ENCODE data around the gene PLXDC2. TPM values are rescaled to one million over a fixed set of nuclear protein-coding genes. Genes with fewer than 3 reads are reported as not detected.

The PLXDC2 gene
- total and polyA plus RNA-seq, 2 experiments from 2014 or later = 10.3 to 22.6 TPM

DNA sequence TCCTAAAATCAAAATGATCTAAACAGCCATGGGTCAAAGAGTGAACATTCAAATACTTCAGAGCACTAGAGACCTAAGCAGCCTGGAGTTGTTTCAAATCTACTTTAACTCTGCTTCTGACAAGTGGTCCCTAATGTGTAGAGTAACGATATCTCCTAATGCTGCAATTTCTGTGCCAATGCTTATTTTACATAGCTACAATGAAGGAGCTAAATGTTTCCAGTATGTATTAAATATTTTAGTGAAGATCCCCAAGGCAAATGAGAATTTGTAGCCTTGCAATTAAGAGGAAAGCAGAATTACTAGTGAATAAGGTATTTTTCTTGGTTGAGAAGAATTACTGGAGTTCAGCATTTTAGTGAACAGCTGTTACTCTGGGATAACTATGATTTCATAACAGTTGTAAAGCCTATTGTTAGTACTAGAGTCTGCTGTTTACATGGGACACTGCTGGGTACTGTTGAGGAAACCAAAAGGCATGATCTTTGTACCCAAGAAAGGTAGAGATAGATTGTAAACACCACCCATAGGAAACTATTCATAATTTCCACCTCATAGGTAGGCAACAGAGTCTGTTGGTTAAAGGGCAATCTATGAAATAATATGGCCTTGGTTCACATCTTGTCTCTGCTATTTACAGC, 271.9 kb downstream of the PLXDC2 start:
- no peak for DNase-seq (ENCODE audit: low read depth in 1 of 2, low spot score in 1 of 2)
- H3K4me1 ChIP-seq (ENCODE audit: low read depth) = peaks cover 7% of the 10 kb centered on the region
- H3K27ac ChIP-seq = no peak overlapping the region

DNA sequence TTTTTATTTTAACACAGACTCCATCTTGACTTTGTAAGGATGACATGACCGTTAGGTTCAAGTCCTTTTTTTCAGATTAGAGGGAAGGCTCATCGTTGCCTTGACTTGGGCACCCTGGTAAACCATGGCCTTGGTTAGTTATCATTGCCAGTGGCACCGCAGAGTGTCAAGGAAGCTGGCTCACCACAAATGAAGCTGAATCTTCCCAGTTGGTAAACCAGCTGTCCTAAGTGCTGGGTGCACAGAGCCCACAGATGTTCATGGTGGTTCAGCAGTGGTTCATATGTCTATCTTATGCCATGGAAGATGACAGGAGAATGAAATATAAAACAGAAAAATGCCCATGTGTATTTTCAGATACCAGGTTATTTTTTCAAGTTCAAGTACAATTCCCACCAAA, 273.6 kb downstream of the PLXDC2 start:
- no peaks in the 10 kb centered on the region for H3K36me3 ChIP-seq

More for the DNA sequence above, 271.9 kb downstream of the PLXDC2 start:
- Histone ChIP-seq H3K36me3 (no peaks in the 10 kb centered on the region), H3K27me3 (no peaks in the 10 kb centered on the region), H3K4me3 (no peak overlapping the region), H3K9me3 (ENCODE audit: low read depth) (no peaks in the 10 kb centered on the region)
- no peak for TF ChIP-seq CTCF (IDR thresholded peaks at IDR 0.05; ENCODE audit: low read depth, low read length)

DNA sequence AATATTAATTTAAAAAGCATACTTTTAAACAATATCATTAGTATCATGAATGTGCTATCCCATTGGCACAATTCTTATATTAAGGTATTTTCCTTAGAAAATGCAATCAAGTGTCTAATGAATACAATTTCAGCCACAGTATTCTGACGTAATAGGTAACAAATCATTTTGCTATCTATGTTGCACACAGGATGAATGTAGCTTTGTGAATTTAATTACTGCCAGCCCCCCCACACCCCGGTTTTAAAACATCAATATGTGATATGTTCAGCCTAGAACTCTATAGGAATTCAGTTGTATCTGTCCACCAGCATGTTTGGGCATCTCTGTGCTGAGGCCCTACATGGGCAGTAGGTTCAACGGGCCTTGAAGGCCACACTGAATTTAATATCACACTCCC, 274.6 kb downstream of the PLXDC2 start:
- Histone ChIP-seq H3K9me3 (ENCODE audit: low read depth) (no peaks in the 10 kb centered on the region), H3K27me3 (no peaks in the 10 kb centered on the region), H3K4me3 (no peak overlapping the region), H3K36me3 (no peaks in the 10 kb centered on the region), H3K27ac (no peak overlapping the region), H3K4me1 (ENCODE audit: low read depth) (peaks cover 10% of the 10 kb centered on the region)
- TF ChIP-seq CTCF (IDR thresholded peaks at IDR 0.05; ENCODE audit: low read depth, low read length) = no peak
- no peak for DNase-seq (ENCODE audit: low read depth in 1 of 2, low spot score in 1 of 2)

More for the DNA sequence above, 273.6 kb downstream of the PLXDC2 start:
- Histone ChIP-seq H3K27ac (no peak overlapping the region), H3K27me3 (no peaks in the 10 kb centered on the region), H3K9me3 (ENCODE audit: low read depth) (no peaks in the 10 kb centered on the region), H3K4me1 (ENCODE audit: low read depth) (peaks cover 7% of the 10 kb centered on the region), H3K4me3 (no peak overlapping the region)
- no peak for DNase-seq (ENCODE audit: low read depth in 1 of 2, low spot score in 1 of 2)
- no peak for TF ChIP-seq CTCF (IDR thresholded peaks at IDR 0.05; ENCODE audit: low read depth, low read length)

- Histone ChIP-seq H3K4me3 (no peak overlapping the region), H3K9me3 (ENCODE audit: low read depth) (no peaks in the 10 kb centered on the region), H3K4me1 (ENCODE audit: low read depth) (peaks cover 9% of the 10 kb centered on the region), H3K27me3 (no peaks in the 10 kb centered on the region), H3K36me3 (no peaks in the 10 kb centered on the region), H3K27ac (no peak overlapping the region)
- no peak for DNase-seq (ENCODE audit: low read depth in 1 of 2, low spot score in 1 of 2)
- TF ChIP-seq CTCF (IDR thresholded peaks at IDR 0.05; ENCODE audit: low read depth, low read length) = no peak
Measured at GRCh38 chr10:20091698-20092097, 275.5 kb downstream of the PLXDC2 start.

DNA sequence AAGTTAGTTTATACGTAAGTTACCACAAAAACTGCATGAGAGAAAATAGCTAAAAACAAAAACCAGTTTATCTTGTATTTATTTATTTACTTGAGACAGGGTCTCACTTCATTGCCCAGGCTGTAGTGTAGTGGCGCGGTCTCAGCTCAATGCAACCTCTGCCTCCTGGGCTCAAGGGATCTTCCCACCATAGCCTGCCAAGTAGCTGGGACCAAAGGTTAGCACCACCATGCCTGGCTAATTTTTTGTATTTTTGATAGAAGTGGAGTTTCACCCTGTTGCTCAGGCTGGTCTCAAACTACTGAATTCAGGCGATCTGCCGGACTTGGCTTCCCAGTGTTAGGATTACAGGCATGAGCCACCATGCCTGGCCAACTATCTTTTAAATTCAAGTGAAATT, 277.4 kb downstream of the PLXDC2 start:
- H3K27me3 ChIP-seq = no peaks in the 10 kb centered on the region
- peaks cover 5% of the 10 kb centered on the region for H3K4me1 ChIP-seq (ENCODE audit: low read depth)
- TF ChIP-seq CTCF (IDR thresholded peaks at IDR 0.05; ENCODE audit: low read depth, low read length) = no peak
- no peaks in the 10 kb centered on the region for H3K9me3 ChIP-seq (ENCODE audit: low read depth)
- H3K4me3 ChIP-seq = no peak overlapping the region
- H3K36me3 ChIP-seq = no peaks in the 10 kb centered on the region
- no peak for DNase-seq (ENCODE audit: low read depth in 1 of 2, low spot score in 1 of 2)
- H3K27ac ChIP-seq = no peak overlapping the region
